Osteocyte (in vitro differentiated cells): ENCODE data around the gene RCE1. TPM values are rescaled to one million over a fixed set of nuclear protein-coding genes. Genes with fewer than 3 reads are reported as not detected.

Source experiments
- DNase-seq: peaks from one replicate; pipeline ENCODE4 v3.0.0; 2021; ENCODE audit warnings: mixed read lengths; ENCODE audit not compliant: unreplicated experiment; ENCODE audit errors: extremely low spot score
- H3K27ac Mint-ChIP-seq: one replicate; pipeline ENCODE4 v1.8.0; 2021; ENCODE audit warnings: mild to moderate bottlenecking, mixed read lengths; ENCODE audit not compliant: unreplicated experiment
- H3K27me3 Mint-ChIP-seq: one replicate; pipeline ENCODE4 v1.8.0; 2021; ENCODE audit warnings: mixed read lengths; ENCODE audit not compliant: unreplicated experiment
- H3K36me3 Mint-ChIP-seq: one replicate; pipeline ENCODE4 v1.8.0; 2021; ENCODE audit warnings: mixed read lengths; ENCODE audit not compliant: unreplicated experiment
- H3K4me1 Mint-ChIP-seq: one replicate; pipeline ENCODE4 v1.8.0; 2021; ENCODE audit warnings: mixed read lengths; ENCODE audit not compliant: unreplicated experiment
- H3K4me3 Mint-ChIP-seq: one replicate; pipeline ENCODE4 v1.8.0; 2021; ENCODE audit warnings: mild to moderate bottlenecking, moderate library complexity, mixed read lengths; ENCODE audit not compliant: unreplicated experiment
- H3K9me3 Mint-ChIP-seq: one replicate; pipeline ENCODE4 v1.8.0; 2021; ENCODE audit warnings: mixed read lengths; ENCODE audit not compliant: unreplicated experiment
- total RNA-seq: library from RNA; stranded (reverse); gene quantifications from 2 replicates; pipeline ENCODE4 v1.2.1, GENCODE V29; 2021
- TF ChIP-seq, protein P1 (sequence below): fragments of 200-600 bp; sonication (generic); IDR thresholded peaks from 2 replicates; pipeline ENCODE4 v1.5.0; 2021; ENCODE audit warnings: antibody characterized with exemption, mild to moderate bottlenecking, moderate library complexity

The RCE1 gene
- total RNA-seq, 1 donor from 2014 or later, result 20.3 TPM

DNA sequence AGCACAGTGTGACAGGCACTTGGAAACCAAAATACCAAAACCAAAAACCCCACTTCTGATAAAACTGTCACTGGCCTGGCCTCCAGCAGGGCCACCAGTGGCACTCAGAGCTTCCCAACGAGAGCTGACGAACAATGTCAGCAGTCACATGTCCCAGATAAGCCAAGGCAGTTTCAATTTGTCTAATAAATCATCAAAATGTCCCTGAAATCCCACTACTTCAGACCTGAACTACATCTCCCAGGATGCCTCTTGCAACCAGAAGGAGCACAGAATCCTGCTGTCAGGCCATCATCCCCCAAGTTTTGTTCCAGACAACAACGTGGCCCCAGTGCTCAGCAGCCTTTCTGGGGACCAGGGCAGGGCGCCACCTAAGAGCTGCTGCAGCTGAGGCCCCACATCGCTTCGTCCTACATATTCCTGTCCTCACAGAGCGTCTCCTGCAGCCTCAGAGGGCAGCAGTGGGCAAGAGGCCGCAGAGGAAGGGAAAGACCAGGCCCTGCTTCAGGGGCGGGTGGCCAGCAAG is 38.7 kb downstream of the RCE1 start:
- Mint-ChIP-seq H3K9me3 (no peaks in the 10 kb centered on the region), H3K27me3 (no peaks in the 10 kb centered on the region), H3K27ac (peak overlapping the region; percentile 78), H3K36me3 (no peaks in the 10 kb centered on the region), H3K4me1 (peaks cover 80% of the 10 kb centered on the region), H3K4me3 (no peak overlapping the region)
- TF ChIP-seq, protein P1, sequence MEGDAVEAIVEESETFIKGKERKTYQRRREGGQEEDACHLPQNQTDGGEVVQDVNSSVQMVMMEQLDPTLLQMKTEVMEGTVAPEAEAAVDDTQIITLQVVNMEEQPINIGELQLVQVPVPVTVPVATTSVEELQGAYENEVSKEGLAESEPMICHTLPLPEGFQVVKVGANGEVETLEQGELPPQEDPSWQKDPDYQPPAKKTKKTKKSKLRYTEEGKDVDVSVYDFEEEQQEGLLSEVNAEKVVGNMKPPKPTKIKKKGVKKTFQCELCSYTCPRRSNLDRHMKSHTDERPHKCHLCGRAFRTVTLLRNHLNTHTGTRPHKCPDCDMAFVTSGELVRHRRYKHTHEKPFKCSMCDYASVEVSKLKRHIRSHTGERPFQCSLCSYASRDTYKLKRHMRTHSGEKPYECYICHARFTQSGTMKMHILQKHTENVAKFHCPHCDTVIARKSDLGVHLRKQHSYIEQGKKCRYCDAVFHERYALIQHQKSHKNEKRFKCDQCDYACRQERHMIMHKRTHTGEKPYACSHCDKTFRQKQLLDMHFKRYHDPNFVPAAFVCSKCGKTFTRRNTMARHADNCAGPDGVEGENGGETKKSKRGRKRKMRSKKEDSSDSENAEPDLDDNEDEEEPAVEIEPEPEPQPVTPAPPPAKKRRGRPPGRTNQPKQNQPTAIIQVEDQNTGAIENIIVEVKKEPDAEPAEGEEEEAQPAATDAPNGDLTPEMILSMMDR, result no peak
- DNase-seq, result no peak

DNA sequence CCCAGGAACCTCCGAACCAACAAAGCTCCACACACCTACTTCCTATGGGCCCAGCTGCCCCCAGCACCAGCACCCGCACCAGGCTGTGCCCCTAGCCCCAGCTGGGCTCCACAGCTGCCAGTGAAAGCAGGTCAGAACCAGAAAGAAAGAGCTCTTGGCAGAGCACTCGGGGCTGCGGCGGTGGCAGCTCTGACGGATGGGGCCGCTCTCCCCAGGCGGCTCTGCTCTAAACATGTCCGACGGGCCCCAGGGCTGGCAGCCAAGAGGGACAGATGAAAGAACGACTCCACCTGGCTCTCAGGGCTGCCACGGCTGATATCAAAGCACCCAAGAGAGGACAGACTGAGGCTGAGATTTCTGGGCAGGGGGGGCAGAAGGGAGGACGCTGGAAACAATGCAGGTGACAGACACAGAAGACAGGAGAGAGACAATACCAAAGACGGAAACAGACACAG is 39.3 kb downstream of the RCE1 start:
- no peaks in the 10 kb centered on the region for H3K36me3 Mint-ChIP-seq
- TF ChIP-seq, protein P1, result no peak
- peaks cover 84% of the 10 kb centered on the region for H3K4me1 Mint-ChIP-seq
- H3K4me3 Mint-ChIP-seq, result no peak overlapping the region
- DNase-seq, result no peak
- H3K9me3 Mint-ChIP-seq, result no peaks in the 10 kb centered on the region
- H3K27ac Mint-ChIP-seq, result peak overlapping the region; percentile 78
- no peaks in the 10 kb centered on the region for H3K27me3 Mint-ChIP-seq

DNA sequence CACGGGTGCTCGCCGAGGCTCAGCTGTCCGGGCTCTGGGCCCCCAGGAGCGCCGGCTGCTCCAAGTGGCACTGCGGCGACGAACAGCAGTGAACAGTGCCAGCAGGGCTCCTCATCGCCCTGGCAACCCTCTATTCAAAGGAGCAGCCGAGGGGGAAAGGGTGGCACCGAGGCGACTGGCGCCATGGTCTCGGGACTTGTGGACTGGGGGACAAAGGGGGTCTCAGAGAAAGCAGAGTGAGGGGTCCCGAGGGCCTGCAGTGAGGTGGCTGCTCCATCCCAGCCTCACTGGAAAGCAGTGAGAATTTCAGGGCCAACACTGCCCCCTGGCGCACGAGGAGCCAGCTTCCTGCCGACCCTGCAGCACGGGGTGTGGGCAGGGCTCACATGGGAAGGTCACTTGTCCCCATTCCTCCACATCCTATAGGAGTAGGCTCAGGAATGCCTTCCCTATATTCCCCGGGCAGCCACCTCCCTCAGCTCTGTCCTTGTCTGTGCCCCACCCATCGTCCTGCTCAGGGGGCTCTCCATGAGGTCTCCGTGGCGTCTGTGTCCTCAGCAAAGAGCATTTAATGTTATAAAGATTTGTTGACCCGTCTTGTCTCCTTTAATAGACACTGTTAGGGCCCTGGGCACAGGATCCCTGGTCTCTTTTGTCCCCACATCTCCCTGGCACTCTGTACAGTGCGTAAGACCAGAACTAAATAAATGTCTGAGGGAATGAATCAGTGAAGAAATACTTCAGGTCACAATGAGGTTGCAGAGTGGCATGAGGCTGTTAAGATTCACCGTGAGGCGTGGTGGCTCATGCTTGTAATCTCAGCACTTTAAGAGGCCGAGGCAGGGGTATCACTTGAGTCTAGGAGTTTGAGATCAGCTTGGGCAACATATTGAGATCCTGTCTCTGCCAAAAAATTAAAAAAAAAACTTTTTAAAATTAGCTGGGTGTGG is 40.0 kb downstream of the RCE1 start:
- Mint-ChIP-seq H3K9me3 (no peaks in the 10 kb centered on the region), H3K27ac (peak overlapping the region; percentile 78), H3K4me1 (peaks cover 84% of the 10 kb centered on the region), H3K27me3 (no peaks in the 10 kb centered on the region), H3K36me3 (no peaks in the 10 kb centered on the region), H3K4me3 (no peak overlapping the region)
- no peak for DNase-seq
- TF ChIP-seq, protein P1, result peak; percentile 68

DNA sequence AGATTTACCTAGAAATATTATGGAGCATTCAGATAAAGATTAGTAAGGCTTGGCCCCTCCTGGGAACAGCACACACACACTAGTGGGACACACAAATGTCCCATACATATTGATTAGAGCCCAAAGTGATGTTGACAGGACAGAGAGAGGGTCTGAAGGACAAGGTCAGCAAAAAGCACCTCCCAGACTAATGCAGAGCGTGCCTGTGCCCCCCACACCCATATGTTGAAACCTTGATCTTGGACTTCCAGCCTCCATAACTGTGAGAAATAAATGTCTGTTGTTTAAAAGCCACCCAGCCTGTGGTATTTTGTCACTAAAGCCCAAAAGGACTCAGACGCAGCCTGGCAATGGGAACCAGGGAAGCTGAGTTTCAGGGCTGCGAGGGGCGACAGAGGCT is 41.2 kb downstream of the RCE1 start:
- Mint-ChIP-seq H3K4me3 (no peak overlapping the region), H3K27ac (no peak overlapping the region), H3K27me3 (no peaks in the 10 kb centered on the region), H3K4me1 (peaks cover 76% of the 10 kb centered on the region), H3K9me3 (no peaks in the 10 kb centered on the region), H3K36me3 (no peaks in the 10 kb centered on the region)
- TF ChIP-seq, protein P1, result no peak
- DNase-seq, result no peak

DNA sequence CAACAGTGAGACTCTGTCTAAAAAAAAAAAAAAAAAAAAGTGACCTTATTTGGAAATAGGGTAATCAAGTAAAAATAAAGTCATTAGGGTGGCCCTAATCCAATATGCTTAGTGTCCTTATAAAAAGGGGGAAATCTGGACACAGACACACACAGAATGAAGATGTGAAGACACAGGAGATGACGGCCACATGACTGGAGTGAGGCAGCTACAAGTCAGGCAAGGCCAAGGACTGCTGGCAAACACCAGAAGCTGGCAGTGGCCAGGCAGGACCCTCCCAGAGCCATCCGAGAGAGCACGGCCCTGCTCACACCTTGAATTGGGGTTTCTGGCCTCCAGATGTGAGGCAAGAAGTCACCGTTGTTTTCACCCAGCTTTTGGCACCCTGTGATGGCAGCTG is 42.2 kb downstream of the RCE1 start:
- Mint-ChIP-seq H3K4me3 (no peak overlapping the region), H3K27me3 (no peaks in the 10 kb centered on the region), H3K36me3 (no peaks in the 10 kb centered on the region), H3K9me3 (no peaks in the 10 kb centered on the region), H3K27ac (peak overlapping the region; percentile 80), H3K4me1 (peaks cover 73% of the 10 kb centered on the region)
- TF ChIP-seq, protein P1, result no peak
- no peak for DNase-seq
